Ramos (cell line): ENCODE measurements around the gene PTPRC.

ENCODE experiments used
- in situ Hi-C: fragments of 300-500 bp; cut with MboI; formaldehyde crosslinking; loops from one replicate; pipeline ENCODE4 v1.14.3; 2022; ENCODE audit warnings: low sequenced_read_pairs; ENCODE audit not compliant: unreplicated experiment

PTPRC gene

DNA sequence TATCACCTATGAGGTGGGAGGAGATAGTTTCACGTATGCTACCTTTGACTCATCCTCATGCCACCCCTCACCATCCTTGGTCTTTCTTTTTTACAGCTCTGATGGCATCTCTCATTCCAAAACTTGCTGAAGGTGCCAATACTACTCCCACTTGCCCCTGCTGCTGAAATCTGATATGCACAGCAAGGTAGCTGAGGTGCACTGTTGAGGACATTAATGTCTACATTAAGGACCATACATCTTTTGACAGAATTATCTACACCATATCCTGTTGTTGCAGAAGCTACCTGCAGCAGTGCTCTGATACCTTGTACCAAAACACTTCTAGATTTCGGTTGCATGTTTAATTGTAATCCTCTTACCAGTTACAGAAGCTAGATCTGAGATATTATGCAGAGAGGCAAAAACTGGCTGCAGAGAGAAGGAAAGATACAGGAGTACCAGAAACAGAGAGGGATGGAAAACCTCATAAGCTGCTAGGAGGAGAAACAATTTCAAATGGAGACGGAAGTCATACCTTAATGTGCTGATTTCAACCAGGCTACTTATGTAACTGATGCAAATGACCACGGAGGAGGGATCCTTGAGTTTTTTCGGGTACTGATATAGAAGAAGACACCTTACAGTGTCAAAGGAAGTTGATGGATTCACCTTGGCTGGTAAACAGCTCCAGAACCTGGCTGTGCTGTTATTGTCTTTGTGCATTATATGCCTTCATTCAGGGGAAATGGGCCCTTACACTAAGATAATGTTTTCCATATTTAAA lies 19.3 kb upstream of the PTPRC start:
- in situ Hi-C loops = no loop called here

DNA sequence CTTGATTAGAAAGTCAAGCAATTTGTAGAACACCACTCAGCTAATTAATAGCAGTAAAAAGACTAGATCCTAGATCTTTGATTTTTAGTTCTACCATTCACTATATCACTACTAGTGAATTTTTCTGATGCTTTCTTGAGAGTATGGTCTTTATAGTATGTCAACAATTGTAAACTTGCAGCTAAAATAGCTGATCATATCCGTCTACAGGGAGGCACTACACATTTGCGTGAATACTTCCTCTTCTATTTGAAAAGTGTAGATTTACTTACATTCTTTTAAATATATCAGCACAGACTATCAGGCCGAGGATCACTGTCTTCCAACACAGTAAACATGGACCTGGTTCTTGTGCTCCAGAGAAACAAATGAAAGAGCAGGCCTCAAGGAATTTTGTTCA lies 18.6 kb upstream of the PTPRC start:
- in situ Hi-C loops = no loop called here

DNA sequence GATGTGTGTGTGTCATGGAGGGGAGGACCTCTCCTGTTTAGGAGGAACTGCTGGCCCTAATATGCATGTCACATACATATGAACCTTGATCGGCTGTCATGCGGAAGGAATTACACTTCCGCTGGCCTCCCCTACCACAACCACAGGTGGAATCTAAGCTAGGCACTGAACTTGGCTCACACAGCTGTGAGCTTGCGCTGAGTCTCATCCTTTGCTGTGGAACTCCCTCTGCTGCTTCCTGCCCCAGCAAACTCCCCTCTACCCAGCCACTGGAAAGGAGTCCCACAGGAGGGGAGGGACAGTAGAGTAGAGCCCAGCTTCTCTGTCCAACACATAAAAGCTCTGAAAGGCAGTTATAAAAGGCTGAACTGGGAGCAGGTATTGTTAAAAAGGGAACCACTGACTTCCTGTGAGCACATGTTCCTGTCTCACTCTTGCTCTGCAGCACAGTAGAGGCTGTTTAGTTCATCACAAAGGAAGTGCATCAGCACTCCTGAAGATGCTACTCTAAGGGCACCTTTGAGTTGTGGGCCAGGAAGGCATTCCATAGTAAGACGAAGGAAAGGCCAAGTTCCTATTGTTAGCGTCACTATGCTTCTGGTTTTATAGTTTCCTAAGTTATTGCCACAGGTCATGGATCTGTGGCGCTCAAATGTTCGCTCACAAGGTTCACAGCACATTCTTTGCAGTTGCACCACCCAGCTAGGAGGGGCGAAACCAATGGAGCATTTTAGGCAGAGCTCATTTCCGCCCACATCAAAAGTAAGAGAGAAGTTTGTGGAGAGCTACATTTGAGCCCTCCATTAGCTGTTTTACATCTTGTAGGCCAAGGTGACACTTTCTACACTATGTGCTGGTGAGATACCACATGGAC lies 17.7 kb upstream of the PTPRC start:
- in situ Hi-C loops = no loop called here

DNA sequence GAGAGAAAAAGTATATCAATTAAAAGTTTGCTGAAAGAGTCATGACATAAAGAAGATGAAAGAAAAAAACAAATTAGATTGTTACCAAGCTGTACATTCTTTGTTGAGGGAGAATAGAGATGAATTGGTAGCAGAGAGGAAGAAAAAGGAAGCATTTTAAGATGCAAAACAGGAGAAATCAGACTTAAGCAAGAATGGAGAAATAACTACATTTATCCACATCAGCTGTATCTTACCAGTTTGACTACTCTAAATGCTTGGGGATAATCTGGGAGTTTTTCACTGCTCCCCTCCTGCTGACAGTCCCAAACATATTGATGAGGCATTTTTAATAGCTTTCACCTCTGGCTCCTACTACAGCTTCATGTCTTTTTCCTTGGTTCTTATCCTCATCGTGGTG lies 16.8 kb upstream of the PTPRC start:
- in situ Hi-C loops = no loop called here

DNA sequence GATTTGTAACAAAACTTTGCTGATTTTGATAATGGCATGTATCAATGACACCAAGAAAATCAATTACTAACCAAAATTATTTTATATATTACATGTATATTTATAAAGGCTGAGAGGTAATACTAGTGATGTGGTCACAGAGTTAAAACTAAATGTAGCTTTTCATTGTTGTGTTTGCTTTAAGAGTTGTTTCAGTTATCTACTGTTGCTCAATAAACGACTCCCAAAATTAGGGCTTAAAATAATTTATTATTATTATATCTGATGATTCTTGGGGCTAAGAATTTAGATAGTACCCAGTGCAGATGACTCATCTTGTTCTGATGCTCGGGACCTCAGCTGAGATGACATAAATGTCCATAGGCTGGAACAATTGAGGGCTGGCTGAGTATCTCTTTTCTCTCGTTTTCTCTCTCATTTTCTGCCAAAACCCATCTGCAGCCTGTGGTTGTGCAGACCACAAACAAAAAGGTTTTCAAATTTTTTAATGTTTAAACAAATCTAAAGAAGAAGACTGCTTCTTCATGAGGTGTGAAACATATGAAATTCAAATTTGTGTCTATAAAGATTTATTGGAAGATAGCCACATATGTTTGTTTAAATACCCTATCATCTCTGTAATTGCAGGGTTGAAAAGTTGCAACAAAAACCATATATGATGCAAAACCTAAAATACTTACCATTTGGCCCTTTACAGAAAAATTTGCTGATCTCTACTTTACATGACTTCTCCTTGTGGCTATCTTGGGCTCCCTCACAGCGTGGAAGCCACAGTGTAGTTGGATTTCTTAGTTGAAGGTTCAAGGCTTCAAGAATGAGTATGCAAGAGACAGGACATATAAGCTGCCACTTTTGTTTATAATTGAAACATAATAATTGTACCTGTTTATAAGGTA lies 14.8 kb upstream of the PTPRC start:
- in situ Hi-C loops = no loop called here

DNA sequence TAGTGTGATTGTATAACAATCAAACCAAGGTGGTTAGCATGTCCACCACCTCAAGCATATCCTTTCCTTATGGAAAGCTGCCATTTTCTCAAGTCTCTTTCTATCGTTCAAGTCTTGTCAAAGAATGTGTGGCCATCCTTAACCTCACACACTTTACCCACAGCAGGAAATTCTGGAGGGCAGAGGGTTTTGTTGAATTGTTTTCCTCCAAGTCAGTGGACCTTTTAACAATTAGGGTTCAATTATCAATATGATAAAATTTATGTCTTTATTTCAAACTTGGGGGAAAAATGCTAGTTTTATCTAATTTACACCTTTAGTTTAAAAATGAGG lies 14.2 kb upstream of the PTPRC start:
- in situ Hi-C loops = no loop called here

DNA sequence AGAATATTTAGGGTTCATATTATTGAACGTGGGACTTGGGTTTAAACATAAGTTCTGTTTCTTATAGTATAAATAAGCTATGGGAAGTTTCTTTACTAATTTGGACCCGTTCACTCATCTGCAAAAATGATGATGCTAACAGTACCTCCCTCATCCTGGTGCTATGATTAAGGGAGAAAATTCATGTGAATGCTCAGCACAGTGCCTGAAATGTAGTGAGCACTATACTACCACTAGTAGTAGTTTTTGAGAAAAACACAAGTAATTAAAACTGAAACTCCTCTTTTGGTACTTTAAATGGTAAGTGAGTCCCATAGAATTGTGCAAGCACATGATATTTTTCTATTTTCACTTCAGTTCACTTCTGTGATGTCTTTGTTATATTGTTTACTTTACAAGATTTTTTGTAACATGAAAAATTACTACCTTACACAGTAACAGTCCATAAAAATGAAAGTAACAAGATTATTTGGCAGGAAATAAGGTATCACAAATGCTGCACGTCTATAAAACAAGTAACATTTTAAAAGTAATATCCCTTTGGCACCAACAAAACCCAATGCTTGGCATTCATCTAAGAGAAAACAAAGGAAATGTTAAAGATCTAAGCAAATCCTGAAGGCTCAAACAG lies 11.3 kb upstream of the PTPRC start:
- in situ Hi-C loops = loop anchor here (25.0 kb wide), 1 partner anchor 865 kb away; no protein-coding TSS in a partner anchor

DNA sequence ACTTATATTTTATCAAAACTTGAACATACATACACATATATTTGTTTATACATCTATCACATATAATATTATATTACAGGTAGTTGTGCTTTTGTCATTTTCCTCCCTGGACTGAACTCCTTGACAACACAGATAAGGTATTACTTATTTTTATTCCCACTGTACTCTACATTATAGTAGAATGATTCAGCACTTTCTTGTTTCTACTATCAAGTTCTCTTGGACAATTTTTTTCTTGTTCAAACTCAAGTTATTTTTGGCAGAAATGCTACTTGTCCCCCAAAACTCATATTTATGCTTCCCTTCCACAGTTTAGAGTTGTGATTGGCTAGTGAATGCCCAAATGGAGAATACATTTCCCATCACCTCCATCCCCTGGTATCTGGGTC lies 10.8 kb upstream of the PTPRC start:
- in situ Hi-C loops = loop anchor here (25.0 kb wide), 1 partner anchor 866 kb away; no protein-coding TSS in a partner anchor

DNA sequence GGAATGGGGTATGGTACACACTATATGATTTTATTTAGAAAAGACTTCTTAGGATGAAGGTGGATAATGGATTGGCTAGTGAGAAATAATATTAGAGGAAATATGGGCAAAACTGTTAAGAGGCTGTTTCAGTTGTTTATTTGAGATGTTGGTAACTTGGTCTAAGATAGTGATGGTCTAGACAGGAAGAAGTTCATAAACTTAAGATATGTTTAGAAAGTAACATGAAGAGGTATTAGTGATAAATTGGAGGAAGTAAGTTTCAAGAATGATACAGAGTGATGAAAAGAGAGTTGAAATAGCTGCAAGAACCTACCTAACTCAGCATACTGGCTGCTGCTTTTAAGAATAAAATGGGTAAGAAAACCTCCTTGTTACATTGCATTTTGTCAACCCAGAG lies 9.2 kb upstream of the PTPRC start:
- in situ Hi-C loops = loop anchor here (25.0 kb wide), 1 partner anchor 867 kb away; no protein-coding TSS in a partner anchor

DNA sequence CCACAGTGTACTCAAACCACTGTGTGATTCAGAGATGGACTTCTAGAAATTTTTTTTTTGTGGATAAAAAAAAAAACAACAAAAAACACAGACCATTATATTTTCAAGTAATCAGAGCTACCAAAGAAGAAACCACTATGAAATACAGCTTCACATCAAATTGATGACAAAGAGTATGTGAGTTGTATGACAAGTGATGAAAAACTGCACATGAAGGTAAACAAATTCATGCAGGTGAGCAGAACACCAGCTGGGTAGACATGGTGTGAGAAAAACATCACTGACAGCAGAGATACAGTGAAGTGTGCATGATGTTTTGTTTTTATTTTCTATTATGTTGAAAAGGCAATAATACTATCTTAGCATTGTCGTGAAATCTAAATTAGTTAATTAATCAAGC lies 8.0 kb upstream of the PTPRC start:
- in situ Hi-C loops = loop anchor here (25.0 kb wide), 1 partner anchor 869 kb away; no protein-coding TSS in a partner anchor

DNA sequence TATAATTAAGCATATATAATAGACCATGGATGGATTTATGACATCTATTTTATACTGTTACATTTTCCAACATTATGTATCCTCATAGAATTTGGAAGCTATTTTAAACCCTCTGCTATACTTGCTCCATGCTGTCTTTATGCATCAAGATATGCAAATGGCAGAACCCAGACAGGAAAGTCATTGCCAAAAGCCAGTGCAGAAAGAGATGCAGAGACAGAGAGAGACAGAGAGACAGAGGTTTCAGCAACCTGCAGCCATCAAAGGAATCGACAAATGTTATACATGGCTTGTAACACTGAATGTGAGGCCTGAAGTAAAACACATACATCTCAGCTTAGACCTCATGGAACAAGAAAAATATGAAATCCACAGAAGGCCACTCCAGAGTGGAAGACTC lies 7.5 kb upstream of the PTPRC start:
- in situ Hi-C loops = loop anchor here (25.0 kb wide), 1 partner anchor 869 kb away; no protein-coding TSS in a partner anchor

DNA sequence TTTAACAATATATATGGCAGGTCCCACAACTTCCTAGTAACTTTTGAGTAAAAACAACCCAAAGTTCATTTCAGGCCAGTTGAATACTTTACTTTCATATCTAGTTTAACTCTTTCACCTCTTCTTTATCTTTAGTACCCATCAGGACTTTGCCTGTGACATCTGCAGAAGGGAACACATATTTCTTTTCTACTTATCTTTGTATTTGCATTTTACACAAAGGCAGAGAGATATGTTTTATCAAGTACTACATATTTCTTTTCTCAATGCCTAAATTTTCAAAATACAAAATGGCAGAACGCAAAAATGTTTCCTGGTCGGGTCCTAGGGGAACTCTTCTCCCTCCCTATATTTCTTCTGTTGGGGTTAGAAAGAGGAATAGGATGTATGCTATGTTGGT lies 6.8 kb upstream of the PTPRC start:
- in situ Hi-C loops = loop anchor here (25.0 kb wide), 1 partner anchor 870 kb away; no protein-coding TSS in a partner anchor

DNA sequence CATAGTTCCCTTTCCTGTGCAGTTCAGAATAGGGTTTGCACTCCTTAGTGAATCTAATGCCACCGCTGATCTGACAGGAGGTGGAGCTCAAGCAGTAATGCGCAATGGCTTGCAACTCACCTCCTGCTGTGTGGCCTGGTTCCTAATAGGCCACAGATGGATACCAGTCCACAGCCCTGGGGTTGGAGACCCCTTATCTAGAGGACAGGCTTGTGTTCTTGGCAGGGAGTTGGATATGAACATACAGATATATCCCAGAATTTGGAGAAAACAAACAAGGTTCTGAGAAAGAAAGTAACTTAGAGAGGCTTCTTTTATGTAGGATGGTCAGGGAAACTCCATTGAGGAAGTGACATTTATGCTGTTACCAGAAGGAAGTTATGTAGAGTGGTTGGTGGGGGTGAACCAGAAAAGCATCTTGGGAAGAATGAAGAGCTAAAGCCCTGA lies 5.1 kb upstream of the PTPRC start:
- in situ Hi-C loops = loop anchor here (25.0 kb wide), 1 partner anchor 871 kb away; no protein-coding TSS in a partner anchor

DNA sequence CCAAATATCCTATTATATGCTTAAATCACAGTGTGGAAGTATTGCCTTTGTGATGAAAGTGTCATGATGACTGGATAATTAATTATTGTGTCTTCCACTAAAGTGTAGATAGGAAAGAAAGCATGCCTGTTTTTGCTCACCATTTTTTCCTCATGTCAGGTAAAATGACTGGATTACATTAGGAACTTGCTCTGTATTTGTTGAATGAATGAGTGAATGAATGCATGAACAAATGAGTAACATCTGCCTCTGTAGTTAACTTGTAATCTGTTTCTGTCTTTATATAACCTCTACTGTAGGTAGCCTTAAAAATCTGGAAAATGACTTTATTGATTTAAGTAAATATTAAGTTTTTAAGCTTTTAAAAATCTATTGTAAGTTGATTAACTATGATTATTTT lies 2.9 kb upstream of the PTPRC start:
- in situ Hi-C loops = loop anchor here (25.0 kb wide), 1 partner anchor 874 kb away; no protein-coding TSS in a partner anchor

DNA sequence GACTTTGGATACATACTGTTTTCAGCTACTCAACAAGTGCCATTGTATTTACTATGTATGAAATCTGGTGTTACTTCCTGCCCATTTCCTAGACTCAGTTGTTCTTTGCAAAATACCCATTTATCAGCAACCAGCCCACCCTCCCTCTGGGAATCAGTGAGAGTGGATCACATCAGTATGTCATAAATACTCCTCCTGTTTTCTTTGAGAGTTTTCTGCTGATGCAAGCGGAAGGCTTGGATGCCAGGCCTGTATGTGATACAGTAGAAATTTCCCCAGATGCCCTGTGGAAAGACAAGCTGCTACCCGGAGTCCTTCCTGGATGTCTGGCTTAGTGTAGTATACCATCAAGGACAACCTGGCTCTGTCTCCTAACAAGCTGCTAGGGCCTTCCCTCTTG lies 2.4 kb upstream of the PTPRC start:
- in situ Hi-C loops = loop anchor here (25.0 kb wide), 1 partner anchor 874 kb away; no protein-coding TSS in a partner anchor

DNA sequence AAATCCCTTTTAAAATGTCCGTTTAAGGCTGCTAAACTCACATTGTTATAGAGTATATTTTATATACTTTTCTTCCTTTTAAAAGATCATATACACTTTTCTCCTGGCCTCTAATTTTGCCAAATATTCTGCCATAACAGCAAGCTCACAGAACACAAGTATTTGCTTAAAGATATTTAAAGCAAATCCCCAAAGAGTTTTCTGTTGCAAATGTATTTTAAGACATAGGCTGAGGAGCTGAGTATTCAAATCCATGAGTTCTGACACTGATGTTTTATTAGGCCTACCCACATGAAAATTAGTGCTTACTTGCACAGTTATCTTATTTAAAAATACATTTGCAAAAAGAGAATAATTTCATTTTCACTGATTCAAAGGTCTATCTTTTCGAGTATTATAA lies 1.7 kb upstream of the PTPRC start:
- in situ Hi-C loops = loop anchor here (25.0 kb wide), 1 partner anchor 875 kb away; no protein-coding TSS in a partner anchor

DNA sequence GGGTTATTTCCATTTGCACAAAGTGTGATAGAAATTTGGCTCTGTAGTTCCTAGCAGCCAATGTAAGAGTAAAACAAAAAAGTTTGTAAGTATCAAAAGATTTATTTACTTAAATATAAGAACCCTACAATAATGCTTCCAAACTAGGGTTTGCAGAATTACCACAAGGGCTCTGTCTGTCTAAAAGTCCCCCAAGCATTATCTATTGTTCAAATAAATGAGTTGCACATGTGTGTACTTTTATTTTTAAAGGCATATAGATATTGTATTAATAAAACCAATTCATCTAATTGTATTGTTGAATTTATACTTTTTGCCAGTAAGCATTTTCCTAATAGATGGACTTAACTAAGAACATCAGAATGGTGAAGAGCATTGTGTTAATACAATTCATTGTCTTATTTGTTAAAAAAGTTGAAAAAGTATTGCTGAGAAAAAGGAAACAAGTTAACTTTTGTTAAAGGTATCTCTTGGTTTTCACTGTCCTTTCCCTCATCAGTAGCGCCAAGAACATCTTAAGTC lies 863 bp upstream of the PTPRC start:
- in situ Hi-C loops = loop anchor here (25.0 kb wide), 1 partner anchor 876 kb away; no protein-coding TSS in a partner anchor

DNA sequence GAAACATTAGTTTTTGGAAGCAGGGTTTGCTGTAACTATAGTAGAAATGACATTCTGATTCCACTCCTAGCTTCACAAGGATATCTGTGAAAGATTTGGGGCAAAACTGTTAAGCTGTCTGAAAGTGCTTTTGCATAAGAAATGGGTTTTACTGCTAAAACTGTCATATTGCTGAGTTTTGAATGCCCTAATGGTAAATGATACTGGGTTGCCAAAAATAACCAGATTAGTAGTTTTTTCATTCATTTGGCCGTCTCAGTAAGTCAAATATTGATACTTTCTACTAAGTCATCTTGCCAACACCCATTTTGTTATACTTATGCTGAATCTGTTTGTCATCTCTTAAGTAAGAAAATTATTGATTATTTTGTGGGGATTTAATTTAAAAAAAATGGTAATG lies 399 bp upstream of the PTPRC start:
- in situ Hi-C loops = loop anchor here (25.0 kb wide), 1 partner anchor 876 kb away; no protein-coding TSS in a partner anchor

DNA sequence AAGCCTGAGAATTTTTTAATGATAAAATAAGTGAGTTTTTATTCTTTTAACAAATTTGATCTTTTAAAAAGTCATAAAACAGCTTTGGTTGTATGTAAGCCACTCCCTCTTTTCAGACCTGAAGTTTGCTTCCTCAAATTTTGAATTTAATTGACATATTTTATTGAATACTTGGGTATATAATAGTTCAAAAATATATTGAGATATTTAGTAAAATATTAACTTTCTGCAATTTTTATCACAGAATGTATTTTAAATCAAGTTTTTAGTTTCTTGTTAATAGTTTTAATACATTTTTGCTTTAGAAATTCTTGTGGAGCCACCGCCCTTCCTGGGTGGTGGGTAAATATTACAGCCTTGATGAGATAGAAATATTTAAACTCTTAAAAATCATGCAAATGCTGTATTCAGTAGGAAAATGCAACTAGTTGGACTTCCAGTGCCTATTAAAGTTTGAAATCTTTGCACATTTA lies 867 bp downstream of the PTPRC start:
- in situ Hi-C loops = loop anchor here (25.0 kb wide), 1 partner anchor 877 kb away; no protein-coding TSS in a partner anchor
